ENCODE measurements around the gene GOLPH3.
"Not testable (repeated sequence)": the region's sequence is repeated elsewhere in the genome, so short reads cannot be mapped to it uniquely, and the experiment has no call there.

GOLPH3 gene

GRCh38 chr5:32172186-32172911, 1.8 kb downstream of the GOLPH3 start:
- not testable (repeated sequence) for DNase-seq (ENCODE audit: low read depth in 1 of 2, low spot score in 1 of 2)

GRCh38 chr5:32170303-32171151, 3.6 kb downstream of the GOLPH3 start:
- no peak for DNase-seq (ENCODE audit: low read depth in 1 of 2, low spot score in 1 of 2)

- DNase-seq (ENCODE audit: low read depth in 1 of 2, low spot score in 1 of 2): no peak
Observed at GRCh38 chr5:32168460-32169033, 5.6 kb downstream of the GOLPH3 start.

- DNase-seq (ENCODE audit: low read depth in 1 of 2, low spot score in 1 of 2): no peak
Observed at GRCh38 chr5:32165597-32165996, 8.5 kb downstream of the GOLPH3 start.

- DNase-seq (ENCODE audit: low read depth in 1 of 2, low spot score in 1 of 2): no peak
Observed at GRCh38 chr5:32163785-32164184, 10.3 kb downstream of the GOLPH3 start.

DNA sequence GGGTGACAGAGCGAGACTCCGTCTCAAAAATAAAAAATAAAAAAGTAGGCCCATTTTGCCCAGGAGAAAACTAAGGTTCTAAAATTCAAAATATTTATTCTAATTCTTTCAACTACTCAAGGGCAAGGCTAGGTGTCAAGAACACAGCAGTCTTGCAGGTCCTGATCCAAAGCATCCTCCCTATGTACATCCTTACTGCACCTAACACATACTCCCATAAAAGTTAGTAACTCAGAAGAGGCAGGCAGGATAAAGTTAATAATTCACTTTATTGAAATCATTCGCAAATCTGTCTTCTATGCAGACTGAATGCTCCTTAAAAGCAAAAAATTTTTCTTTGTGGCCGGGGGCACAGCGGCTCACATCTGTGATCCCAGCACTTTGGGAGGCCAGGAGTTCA, 11.1 kb downstream of the GOLPH3 start:
- DNase-seq (ENCODE audit: low read depth in 1 of 2, low spot score in 1 of 2): no peak

- no peak for DNase-seq (ENCODE audit: low read depth in 1 of 2, low spot score in 1 of 2)
Observed at GRCh38 chr5:32160228-32160627, 13.9 kb downstream of the GOLPH3 start.

GRCh38 chr5:32159328-32160072, 14.6 kb downstream of the GOLPH3 start:
- no peak for DNase-seq (ENCODE audit: low read depth in 1 of 2, low spot score in 1 of 2)

- DNase-seq (ENCODE audit: low read depth in 1 of 2, low spot score in 1 of 2): no peak
Observed at GRCh38 chr5:32158679-32158975, 15.5 kb downstream of the GOLPH3 start.

GRCh38 chr5:32157078-32157477, 17.0 kb downstream of the GOLPH3 start:
- DNase-seq (ENCODE audit: low read depth in 1 of 2, low spot score in 1 of 2): no peak

DNA sequence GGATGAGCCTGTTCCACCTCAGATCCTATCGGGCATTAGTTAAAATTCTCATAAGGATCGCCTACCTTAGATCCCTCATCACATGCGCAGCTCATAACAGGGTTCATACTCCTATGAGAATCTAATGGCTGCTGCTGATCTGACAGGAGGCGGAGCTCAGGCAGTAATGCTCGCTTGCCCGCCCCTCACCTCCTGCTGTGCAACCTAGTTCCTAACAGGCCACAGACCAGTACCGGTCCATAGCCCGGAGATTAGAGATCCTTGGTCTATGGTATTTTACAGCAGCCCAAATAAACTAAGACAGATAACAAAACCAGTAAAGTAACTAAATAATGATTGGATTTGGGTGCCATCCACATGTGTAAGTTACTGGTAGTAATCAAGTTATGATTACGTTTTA, 17.5 kb downstream of the GOLPH3 start:
- DNase-seq (ENCODE audit: low read depth in 1 of 2, low spot score in 1 of 2): no peak

GRCh38 chr5:32155211-32155610, 18.9 kb downstream of the GOLPH3 start:
- DNase-seq (ENCODE audit: low read depth in 1 of 2, low spot score in 1 of 2): no peak

- no peak for DNase-seq (ENCODE audit: low read depth in 1 of 2, low spot score in 1 of 2)
Observed at GRCh38 chr5:32153723-32154122, 20.4 kb downstream of the GOLPH3 start.

- DNase-seq (ENCODE audit: low read depth in 1 of 2, low spot score in 1 of 2): no peak
Observed at GRCh38 chr5:32151198-32151597, 22.9 kb downstream of the GOLPH3 start.

DNA sequence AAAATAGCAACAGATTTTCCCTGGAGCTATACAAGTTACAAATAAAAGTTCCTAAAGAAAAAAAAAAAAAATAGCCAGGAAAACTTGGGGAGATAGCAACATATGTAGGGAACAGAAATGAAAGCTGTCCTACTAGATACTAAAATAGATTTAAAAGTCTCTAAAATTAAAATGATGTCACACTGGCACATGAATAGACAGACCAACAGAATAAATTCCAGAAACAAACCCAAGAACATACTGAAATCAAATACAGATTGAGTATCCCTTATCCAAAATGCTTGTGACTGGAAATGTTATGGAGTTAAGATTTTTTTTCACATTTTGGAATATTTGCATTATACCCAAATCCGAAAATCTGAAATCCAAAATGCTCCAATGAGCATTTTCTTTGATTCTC, 23.8 kb downstream of the GOLPH3 start:
- DNase-seq (ENCODE audit: low read depth in 1 of 2, low spot score in 1 of 2): no peak

GRCh38 chr5:32147959-32148358, 26.2 kb downstream of the GOLPH3 start:
- no peak for DNase-seq (ENCODE audit: low read depth in 1 of 2, low spot score in 1 of 2)

DNA sequence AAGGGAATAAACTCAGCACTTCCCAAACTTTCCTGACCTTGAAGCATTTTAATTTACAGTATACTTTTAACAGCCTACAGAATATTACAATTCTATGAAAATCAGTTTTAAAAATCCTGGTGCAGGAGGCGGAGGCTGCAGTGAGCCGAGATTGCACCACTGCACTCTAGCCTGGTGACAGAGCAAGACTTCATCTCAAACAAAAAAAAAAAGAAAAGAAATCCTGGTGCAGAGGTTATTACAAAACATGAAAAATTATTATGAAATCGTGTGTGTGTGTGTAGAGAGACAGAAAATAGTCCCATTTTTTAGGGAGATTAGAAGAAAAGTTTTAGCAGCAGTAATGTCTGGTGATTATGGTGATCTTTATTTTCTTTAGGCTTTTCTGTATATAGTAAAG, 26.9 kb downstream of the GOLPH3 start:
- no peak for DNase-seq (ENCODE audit: low read depth in 1 of 2, low spot score in 1 of 2)

DNA sequence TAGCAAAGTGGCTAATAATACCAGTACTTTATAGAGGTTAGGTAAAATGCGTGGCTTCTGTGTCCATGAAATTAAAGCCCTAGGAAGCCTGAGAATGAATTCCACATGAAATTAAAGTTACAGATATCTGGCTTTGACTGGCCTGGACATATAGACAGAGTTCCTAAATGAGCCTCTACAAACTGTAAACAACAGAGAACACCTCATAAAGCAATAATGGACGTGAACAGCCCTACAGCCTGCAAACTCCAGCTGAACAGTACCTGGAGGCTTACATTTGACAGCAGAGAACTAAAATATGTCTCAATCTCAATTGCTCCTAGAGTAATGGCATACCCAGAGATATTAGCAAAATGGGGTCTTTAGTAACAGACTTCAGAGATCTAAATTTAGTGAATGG, 28.7 kb downstream of the GOLPH3 start:
- no peak for DNase-seq (ENCODE audit: low read depth in 1 of 2, low spot score in 1 of 2)

DNA sequence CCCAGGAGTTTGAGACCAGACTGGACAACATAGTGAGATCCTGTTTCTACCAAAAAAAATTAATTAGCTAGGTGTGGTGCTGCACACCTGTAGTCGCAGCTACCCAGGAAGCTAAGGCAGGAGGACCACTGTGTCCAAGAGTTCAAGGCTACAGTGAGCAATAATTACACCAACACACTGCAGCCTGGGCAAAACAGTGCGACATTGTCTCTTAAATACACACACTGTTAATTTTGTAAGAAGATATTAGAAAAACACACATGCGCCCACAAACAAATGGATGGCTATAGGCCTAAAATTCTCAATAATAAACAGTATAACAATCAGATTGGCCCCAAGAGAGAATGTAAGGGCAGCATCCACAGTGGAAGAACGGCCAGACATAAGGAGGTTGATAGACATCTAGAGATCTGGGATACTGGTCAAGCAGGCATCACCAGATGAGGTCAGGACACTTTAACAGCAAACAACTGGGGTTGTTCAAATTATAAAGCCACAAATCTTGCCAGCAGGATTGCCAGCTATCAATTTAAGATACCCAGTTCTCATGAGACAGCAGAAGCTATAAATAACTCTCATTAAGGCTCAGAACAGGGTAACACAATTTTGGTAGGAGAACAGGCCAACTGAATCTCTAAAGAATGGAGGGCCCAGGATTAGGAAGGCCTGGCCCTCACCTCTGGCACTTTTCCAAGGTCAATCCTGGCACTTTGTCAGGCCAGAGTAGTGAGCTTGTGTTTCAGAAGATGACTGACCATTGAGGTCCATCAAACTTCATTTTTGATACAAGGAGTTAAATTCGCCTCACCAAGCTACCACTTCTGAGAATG, 29.5 kb downstream of the GOLPH3 start:
- no peak for DNase-seq (ENCODE audit: low read depth in 1 of 2, low spot score in 1 of 2)

DNA sequence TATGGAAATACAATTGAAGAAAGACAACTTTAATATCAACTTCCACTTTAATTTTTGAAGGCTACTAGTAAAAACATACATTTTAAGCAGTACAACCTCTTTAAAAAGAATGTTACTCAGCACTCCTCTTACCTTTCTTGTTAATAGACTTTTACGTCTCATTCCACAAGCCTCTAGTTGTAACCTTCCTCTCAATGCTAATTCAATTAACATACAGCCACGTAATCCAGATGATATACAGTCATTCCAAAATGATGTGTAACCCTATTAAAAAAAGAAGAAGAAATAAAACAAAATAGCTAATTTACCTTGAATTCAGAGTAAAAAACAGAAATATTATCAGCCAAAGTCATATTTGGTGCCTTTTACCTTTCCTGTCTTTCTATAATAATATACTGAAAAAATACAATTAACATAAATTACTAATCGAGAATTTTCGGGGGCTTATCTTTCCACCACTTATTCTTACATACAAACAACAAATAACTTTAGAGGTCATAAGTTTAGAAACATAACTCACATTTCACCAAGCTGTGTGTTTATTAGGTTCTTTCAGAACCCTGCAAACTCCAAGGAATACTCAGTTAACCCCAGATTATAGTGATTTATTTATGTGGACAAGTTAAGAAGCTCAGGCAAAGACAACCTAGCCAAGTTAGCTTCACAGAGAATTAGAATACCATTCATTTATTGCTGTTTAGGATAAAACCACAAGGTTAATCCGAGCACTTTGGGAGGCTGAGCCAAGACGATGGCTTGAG, 30.3 kb downstream of the GOLPH3 start:
- DNase-seq (ENCODE audit: low read depth in 1 of 2, low spot score in 1 of 2): no peak

Measured in activated T-helper 1 cell treated with anti-CD3 and anti-CD28 coated beads, Interleukin-2, amount 50 U/mL, for 16 hours (primary cell).